HG02938 (cell line): ENCODE results near the gene IGSF3.
"Not testable (repeated sequence)": the region's sequence is repeated elsewhere in the genome, so short reads cannot be mapped to it uniquely, and the experiment has no call there.

Experiments used
- ATAC-seq: cut with Tn5 transposase; IDR thresholded peaks from one replicate; pipeline ENCODE4 v1.9.1; 2021; ENCODE audit warnings: mild to moderate bottlenecking, moderate library complexity; ENCODE audit not compliant: unreplicated experiment

Gene IGSF3

DNA sequence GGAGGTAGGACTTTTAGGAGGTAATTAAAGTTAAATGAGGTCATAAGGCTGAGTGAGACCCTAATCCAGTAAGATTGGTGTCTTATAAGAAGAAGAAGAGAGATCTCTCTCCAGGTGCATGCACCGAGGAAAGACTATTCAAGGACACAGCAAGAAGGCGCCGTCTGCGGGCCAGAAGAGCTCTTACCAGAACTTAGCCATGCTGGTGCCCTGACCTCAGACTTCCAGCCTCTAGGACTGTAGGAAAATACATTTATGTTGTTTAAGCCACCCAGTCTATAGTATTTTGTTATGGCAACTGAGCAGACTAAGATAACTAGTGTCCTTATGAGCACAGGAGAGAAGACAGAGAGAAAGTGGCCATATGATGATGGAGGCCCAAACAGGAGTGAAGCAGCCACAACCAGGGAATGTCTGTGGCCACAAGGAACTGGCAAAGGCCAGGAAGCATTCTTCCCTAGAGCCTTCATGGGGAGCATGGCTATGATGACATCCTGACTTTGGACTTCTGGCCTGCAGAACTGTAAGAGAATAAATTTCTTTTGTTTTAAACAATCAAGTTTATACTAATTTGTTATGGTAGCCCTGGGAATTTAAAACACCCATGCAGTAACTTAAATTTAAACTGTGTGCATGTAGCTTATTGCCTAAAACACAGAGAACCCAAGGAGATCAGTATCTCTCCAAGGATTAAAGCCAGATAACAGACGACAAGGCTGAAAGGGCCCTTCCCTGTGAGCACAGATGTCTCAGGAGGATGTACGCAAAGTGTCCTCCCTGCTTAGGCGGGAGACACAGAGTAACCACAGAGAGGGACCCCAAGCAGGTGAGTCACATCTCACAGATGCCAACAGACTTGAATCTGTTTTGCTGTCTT, 86.8 kb downstream of the IGSF3 start:
- ATAC-seq = no peak

DNA sequence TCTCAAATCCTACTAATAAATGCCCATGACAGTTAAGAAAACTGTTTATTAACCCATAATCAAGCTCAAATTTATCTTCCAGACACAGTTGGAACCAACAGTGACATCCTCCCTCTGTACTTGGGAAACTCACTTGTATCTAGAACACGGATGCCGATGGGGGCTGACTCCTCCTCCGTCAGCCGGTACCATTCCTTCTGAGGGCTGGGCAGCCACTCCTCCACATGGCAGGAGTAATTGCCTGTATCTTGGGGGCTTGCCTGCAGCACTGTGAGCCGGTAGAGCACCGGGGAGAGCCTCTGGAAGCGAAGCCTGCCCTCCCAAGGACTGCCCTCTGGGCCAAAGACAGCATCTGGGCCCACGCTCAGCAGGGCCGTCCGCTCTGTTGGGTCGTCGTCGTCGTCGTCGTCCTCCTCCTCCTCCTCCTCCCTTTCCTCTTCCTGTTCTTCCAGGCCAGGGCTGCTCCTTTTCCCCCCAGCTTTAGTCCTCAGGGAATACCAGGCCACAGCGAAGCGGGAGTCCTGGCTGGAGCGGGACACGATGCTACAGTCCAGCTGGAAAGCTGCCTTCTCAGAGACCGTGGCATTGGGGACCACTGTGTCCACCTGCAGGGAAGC, 88.2 kb downstream of the IGSF3 start:
- no peak for ATAC-seq

DNA sequence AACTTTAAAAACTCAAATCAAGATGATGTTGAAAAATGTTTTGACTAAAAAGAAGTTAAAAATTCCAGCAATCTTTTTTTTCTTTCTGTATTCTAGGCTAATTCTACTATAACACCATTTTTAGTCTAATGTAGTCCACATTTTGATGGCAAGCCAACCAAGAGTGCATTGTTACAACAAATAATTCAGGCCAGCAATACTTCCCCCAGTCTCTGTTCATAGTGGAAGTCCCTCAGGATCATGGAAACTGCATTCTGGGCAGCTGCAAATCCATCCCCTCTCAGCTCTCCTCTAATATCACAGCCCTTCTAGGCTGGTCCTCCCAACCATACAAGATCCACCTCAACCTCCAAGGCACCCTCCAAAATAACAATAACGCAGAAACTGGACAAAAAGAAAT, 89.0 kb downstream of the IGSF3 start:
- no peak for ATAC-seq

DNA sequence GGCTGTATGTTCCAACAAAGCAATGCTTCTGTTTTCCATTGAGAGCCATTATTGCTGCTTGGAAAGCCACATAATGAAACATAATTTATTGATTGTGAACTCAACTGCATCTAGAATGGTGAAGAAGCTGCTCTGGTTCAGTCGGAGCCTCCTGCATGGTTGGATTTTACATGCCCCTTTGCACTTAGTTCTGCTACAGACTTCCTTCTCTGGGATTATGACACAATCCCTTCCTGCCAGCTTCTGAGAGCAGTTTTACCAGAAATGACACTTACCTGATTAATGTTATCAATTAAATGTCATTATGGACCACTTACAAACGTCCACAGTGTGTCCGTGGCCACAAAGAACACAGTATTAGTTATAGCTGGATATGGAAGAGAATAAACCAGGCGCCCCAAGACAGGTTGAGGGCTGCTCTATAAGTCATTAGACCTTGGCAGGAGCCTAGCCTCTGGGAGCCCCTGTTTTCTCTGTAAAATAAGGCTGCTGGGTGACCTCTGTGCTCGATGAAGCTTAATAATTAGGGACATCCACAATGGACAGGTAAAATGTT, 89.7 kb downstream of the IGSF3 start:
- no peak for ATAC-seq

DNA sequence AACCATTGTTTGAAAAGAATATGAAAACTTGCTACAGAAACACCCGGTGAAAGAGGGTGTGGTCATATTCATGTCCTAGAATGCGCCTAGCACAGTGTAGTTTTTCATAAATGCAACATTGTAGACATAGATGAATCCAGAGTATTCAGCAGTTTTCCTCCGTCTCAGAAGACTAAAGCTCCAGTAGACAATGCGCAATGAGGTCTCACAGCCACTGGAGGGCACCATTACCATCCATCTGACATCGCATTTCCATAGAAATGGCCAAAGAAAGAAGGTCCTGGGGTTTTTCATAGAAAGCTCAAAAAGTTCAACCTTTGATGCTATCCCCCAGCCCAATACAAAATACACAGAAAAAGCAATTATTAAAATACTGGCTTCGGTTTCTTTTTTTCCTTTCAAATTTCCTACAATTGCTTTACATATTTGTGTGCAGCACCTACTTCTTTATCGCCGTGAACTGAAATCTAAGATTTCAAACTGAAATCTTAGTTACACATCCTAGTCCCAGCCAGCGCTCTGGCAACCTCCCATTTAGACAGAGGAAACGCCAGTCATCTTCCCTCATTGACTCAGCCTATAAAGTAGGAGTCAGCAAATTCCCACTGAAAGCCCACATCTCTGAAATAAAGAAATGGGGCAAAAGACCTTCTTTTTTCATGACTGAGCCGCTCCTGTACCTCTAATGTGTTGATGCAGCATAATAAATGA, 92.8 kb downstream of the IGSF3 start:
- ATAC-seq = no peak

DNA sequence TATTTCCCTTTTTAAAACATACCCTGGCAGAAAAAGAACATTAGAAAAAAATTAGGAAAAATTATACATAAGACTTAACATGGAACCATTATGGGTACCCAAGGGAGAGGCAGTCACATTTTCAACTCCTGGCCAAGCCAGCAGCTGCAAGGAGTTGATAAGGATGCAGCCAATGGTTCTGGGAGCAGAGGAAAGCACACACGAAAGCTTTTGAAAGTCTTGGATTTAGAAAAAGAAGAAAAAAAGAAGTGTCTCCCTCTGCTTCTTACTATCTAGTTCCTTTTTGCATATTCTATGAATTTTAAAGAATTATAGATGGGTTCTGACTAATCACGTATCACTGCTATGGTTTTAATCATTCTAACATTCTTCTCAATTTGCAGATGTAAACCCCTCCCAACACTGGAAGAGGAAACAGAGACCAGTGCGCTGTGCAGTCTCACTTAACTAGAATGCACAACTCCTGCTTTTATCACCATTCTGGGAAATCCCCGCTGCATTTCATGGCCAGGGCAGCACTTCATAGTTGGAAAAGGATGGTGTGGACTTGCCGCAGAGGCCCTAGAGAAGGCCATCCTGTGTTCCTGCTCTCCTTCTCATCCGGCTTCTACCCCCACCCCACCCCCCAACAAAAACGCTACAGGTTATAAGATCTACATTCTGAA, 94.0 kb downstream of the IGSF3 start:
- no peak for ATAC-seq

DNA sequence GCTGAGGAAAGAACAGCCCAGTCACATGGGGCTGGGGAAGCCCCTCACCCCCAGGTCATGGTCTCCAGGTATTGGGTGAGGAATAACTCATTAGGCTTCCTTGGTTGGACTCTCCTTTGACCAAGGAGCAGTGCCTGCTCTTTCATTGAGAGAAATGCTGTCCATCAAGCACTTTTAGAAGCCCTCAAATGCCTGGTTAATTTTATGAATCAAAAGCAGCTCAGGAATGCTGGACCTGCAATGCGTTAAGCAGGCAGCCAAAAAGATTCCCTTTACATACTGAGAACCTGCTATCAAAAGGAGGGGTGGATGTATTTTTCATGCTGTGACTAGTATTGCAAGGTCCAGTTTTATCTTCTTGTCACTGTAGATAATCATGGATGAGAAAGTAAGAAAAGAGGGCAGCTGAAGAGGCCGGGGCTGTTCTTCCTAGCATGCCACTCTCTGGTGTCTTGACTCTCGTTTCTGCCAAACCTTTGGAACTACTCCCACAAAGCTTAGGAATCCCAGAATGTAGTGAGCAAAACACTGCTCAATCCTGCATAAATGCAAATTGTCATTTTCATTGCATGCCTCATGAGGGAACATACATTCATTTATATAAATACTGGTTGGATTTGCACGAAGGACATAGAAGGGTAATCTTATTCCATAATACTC, 94.6 kb downstream of the IGSF3 start:
- ATAC-seq = no peak

DNA sequence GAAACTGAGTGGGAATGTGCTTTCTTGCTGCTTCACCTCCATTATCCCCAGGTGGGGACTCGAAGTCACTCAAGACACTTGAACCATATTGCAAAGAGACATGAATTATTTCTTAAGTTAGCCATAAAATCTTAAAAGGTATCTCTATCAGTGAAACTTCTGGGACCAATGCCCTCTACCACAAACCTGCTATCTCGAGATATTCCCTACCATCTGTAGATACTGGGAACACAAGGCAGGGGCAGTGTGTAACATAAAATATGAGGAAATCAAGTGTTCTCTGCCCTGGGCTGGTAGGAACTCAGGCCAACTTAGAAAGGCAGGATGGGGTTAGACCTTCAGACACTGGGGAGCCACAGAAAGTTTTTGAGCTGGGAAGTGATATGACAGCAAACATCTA, 95.4 kb downstream of the IGSF3 start:
- no peak for ATAC-seq

DNA sequence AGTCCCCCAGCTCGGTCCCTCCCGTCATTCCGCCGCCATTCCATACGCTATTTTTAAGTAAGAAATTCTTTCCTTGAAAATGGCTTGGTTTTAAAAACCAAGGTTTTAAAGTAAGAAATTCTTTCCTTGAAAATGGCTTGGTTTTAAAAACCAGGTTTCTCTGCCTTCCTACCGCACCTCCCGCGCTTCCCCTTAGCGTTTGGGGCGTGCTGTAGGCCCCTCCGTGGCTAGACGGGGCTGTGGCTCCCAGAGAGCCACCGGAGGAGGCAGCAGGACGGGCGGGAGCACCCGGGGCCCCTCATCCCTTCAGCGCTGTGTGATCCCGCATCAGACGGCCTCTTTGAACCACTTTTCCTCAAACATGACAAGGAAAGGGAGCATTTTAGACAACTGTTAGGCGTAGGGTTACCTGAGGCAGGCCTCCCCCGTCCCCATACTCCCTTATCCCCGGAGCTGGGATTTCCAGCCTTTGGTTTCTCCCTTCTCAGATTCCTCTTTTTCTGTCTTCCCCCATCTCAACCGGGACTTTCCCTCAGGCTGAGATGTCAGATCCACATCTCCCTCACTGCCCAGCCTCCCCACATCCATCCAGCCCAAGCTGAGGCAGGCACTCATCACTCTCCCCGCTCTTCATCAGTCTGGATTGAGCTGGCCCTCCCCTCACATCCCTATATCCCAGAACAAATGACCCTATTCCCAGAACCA, 96.2 kb downstream of the IGSF3 start:
- no peak for ATAC-seq

DNA sequence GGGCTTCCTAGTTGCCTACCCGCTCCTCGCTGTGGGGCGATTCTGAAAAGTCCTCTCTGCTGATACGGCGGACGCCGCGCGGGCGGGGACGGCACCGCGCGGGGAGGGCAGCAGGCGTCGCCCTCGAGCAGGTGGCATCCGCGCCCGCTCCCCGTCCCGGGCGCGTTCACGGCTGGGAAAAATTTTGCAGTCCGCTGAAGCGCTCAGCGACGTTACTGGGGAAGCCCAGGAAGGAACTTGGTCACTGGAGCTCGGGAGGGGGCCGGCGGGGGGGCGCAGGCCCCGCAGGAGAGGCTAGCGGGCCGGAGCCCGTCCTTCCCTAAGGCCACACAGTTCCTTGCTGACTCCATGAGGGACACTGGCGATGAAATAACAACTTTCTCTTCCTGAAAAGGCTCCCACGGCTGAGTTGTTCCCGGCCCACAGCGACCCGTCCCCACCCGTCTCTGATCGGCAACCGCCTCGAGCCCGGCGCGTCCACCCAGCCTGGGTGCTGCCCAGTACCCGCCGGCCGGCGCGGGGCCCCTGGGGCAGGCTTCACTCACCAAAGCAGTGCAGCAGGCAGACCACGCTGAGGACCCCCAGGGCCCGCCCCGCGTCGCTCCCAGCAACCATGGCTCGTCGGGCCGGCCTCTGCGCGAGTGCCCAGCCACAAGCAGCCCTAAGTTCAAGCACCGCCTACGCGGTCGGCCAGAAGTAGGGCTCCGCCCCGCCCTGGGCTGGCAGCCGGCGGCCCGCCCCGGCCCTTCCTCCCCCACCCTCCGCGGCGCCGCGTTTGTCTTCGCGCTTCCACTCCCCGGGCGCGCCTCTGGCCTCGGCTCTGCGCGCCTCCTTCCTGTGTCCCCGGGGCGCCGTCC, 96.9 kb downstream of the IGSF3 start, which contains the start of gene CD58:
Gene CD58, minus strand, starts transcription at position 669 of the 857 bp plus-strand sequence. Its CDS starts 54 bp downstream, at position 615.
- ATAC-seq = peak; percentile 53

DNA sequence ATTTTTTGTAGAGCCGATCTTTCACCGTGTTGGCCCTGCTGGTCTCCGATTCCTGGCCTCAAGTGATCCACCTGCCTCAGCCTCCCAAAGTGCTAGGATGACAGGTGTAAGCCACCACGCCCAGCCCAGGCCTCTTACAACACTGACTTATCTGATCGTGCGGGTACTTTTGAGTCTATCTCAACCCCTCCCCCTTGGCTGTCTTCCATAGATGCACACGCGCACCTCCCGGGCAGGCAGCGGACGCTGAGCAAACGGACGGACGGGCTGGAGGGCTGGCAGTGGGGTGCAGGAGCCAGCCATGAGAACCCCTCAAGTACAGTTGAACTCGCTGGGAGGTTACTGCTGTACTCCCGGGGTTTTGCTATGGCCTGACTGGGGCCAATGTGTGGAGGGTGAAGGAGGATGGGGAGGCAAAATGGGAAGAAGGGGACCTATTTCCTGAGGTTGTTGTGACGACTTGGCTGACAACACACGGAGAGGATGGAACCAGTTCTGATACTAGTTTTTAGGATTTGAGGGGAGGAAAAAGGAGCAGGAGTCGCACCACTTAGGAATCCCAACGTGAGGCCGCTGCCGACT, 97.7 kb downstream of the IGSF3 start:
- no peak for ATAC-seq

DNA sequence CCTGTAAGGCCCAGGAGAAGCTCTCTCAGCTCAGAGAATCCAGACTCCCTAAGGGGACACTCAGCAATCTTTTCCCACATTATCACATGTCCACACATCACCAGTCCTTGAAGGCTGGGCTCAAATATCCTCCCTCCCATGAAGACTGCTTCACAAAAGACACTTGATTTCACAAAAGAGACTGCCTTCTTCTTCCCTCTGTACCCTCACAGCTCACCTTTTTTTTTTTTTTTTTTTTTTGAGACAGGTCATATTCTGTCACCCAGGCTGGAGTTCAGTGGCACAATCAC, 98.2 kb downstream of the IGSF3 start:
- no peak for ATAC-seq

DNA sequence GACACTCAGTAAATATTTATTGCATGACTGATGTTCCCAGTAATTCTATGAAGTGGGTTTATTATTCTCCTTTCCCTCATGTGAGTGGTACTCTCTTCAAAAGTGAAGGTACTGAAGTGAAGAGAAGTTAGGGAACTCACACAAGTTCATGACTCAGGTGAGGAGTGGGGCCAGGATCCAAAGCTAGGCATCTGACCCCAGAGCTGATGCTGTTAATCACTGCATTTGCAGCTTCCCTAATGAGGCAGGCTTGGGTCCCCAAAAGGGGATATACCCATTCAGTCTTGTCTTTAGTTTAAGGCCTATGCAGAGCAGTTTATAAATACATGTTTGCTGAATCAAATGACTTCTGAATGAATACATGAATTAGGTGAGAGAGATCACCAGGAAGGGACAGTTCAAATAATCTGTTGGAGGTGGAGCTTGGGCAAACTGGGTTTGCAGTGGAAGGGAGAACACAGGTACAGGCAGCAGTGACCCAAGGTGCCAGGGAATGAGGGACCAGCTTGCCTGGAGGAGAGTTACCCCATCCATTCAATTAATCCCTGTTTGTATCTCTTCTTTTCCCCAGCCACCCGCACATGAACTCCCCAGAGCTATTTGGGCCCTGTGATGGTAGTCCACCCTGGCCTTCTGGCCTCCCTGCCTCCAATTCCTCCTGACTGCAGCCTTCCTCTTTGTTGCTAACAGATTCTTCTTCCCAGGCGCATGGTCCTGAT, 98.7 kb downstream of the IGSF3 start:
- no peak for ATAC-seq

DNA sequence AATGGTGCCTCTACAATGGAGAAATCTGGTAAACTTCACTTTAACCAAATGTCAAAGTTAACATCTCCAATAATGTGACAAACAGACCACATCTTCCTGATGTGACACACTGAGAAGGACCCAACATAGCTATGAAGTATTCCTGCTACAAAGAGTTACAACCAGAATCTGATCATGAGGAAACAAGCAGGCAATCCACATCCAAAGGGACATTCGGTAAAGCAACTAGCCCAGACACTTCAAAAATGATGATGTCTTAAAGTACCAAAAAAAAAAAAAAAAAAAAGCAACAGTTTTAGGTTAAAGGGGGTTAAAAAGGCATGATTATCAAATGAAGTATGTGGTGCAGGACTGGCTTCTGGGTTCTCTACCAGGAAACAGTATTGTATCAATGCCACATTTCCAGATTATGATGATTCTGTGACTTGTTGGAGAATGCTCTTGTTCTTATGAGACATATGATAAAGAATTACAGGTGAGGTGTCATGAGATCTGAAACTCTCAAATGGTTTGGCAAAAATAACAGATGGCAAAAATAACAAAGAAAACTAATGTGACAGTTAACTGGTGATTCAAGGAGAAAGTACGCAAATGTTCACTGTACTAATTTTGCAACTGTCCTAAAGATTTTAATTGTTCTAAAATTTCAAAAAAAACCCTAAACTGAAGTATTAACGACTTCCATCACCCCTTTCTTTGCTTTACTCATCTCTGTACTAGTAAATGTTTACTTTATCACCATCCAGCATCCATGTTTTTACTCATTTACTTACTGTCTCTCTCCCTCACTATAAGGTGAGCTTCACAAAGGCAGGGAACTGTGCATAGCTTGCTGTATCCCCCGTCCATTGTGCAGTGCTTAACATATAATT, 99.5 kb downstream of the IGSF3 start:
- no peak for ATAC-seq

DNA sequence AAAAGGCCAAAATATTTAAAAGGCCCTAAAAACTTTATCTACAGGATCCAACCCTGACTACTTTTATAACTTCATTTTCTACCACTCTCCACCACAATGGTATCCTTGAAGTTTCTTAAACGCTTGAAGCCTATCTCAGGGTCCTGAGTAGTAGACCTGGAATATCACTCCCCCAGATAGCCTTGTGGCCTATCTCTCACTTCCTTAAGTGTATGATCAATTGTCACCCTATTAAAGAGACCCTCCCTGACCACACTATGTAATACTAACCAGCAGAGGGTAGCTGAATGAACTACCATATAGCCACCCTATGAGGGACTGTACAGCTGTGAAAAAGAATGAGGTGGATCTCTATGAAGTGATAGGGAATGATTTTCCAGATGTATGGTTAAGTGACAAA, 102.3 kb downstream of the IGSF3 start:
- no peak for ATAC-seq

DNA sequence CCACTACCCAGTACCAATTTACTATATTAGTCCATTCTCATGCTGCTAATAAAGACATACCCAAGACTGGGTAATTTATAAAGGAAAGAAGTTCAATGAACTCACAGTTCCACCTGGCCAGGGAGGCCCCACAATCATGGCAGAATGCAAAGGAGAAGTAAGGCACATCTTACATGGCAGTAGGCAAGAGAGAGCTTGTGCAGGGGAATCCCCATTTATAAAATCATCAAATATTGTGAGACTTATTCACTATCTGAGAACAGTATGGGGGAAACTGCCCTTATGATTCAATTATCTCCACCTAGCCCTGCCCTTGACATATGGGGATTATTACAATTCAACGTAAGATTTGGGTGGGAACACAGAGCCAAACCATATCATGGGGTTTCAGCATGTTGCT, 103.1 kb downstream of the IGSF3 start:
- ATAC-seq = no peak

DNA sequence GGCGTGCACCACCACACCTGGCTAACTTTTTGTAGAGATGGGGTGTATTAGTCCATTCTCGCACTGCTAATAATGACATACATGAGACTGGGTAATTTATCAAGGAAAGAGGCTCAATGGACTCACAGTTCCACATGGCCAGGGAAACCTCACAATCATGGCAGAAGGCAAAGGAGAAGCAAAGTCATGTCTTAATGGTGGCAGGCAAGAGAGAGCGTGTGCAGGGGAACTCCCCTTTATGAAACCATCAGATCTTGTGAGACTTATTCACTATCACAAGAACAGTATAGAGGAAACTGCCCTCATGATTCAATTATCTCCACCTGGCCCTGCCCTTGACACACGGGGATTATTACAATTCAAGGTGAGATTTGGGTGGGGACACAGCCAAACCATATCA, 105.1 kb downstream of the IGSF3 start:
- not testable (repeated sequence) for ATAC-seq
